Measurements from ENCODE around the gene NOL8.

DNA sequence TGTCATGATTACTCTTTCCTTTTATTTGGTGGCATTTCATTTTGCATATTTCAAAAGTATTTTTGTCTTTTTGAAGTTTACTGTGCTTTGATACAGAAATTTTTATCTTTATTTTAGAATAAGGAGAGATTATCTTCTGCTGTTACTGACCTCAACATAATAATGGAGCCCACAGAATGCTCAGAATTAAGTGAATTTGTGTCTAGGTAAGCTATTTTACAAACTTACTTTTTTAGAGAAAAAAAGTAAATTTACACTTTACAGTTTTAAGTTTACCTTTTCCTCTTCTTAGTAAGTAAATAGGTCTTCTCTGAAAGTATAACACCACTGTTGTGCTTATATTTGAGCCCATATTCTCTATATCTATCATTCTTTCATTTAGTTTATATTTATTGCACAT lies 20.4 kb upstream of the NOL8 start:
- TF ChIP-seq, protein P1, sequence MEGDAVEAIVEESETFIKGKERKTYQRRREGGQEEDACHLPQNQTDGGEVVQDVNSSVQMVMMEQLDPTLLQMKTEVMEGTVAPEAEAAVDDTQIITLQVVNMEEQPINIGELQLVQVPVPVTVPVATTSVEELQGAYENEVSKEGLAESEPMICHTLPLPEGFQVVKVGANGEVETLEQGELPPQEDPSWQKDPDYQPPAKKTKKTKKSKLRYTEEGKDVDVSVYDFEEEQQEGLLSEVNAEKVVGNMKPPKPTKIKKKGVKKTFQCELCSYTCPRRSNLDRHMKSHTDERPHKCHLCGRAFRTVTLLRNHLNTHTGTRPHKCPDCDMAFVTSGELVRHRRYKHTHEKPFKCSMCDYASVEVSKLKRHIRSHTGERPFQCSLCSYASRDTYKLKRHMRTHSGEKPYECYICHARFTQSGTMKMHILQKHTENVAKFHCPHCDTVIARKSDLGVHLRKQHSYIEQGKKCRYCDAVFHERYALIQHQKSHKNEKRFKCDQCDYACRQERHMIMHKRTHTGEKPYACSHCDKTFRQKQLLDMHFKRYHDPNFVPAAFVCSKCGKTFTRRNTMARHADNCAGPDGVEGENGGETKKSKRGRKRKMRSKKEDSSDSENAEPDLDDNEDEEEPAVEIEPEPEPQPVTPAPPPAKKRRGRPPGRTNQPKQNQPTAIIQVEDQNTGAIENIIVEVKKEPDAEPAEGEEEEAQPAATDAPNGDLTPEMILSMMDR (IDR thresholded peaks at IDR 0.05), result no peak
- TF ChIP-seq POLR2A (IDR thresholded peaks at IDR 0.05), result no peak
